Stimulated activated CD4-positive, alpha-beta T cell treated with anti-CD3 and anti-CD28 coated beads, Interleukin-15, amount 100 ng/mL, for 24 hours (primary cell): Measurements from ENCODE around the gene KLHL24.
"Not testable (repeated sequence)": the region's sequence is repeated elsewhere in the genome, so short reads cannot be mapped to it uniquely, and the experiment has no call there.

ENCODE experiments used
- DNase-seq: peaks from one replicate; pipeline ENCODE4 v3.0.0-alpha.2; 2020

The KLHL24 gene

DNA sequence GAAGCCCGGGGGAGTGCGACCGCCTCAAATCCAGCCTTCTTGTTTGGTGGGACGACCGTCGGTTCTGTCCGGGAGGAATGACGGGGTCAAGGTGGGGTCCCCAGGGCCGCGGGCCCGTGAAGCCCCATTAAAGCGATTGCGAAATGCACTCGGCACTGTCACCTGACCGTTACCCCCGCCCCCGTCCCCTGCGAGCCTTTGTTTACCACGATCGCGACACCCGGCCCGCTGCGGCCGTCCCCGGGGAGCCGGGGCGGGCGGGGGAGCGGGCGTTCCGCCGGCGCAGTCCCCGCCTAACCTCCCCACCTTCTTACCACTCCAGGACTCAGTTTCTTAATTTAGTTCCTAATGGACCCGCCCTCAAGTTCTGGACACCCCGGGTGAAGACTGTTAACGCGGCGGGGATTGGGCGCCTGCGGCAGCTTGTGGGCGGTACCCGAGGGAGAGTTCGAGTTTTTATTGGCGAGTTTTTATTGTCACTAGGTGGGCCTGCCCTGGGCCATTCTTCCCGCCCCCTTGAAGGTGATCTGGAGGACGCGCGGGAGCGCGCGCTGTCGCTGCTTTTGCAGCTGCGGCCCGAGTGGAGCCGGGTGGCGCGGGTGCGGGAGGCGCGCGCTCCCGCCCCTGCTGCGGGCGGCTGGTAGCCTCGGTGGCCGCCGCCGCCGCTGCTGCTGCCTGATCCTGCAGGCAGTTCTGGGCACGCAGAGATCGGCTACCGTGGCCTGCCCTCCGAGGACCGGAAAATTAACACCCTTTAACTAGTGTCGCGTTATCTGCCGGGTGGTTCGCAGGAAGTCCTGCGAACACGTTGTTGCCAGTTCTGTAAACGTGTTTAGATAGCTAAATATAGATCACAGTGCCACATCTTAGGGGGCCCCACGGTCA, 1.0 kb downstream of the KLHL24 start:
- peak; percentile 96 for DNase-seq

DNA sequence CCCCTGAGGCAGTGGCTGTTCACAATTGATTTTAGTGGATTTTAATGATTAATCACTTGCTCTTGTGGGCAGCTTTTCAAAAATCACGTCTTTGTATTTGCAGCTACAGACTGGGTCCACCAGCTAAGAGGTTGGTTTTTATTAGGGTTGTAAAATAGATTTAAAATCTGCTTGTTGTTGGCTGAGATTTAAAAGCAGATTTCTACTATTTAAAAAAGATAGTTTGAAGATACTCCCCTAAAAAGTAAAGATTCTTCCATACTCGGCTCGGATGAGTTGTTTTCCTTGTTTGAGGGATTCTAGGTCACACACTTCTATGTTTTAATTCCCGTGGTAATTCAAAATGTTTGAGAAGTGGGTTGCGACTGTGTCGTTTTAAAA, 1.7 kb downstream of the KLHL24 start:
- no peak for DNase-seq

DNA sequence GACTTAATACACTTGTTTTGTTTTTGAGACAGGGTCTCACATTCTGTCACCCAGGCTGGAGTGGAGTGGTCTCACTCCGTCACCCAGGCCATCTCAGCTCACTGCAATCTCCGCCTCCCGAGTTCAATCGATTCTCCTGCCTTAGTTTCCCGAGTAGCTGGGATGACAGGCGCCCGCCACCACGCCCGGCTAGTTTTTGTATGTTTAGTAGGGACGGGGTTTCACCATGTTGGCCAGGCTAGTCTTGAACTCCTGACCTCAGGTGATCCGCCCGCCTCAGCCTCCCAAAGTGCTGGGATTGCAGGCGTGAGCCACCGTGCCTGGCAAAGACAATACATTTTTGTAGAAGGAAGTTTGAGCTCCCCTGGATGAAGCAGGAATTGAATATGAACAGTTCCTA, 2.2 kb downstream of the KLHL24 start:
- not testable (repeated sequence) for DNase-seq

- DNase-seq, result no peak
Observed at GRCh38 chr3:183638101-183638852, 2.9 kb downstream of the KLHL24 start.

- not testable (repeated sequence) for DNase-seq
Observed at GRCh38 chr3:183640635-183641034, 5.2 kb downstream of the KLHL24 start.

- DNase-seq, result no peak
Observed at GRCh38 chr3:183641882-183642281, 6.5 kb downstream of the KLHL24 start.

DNA sequence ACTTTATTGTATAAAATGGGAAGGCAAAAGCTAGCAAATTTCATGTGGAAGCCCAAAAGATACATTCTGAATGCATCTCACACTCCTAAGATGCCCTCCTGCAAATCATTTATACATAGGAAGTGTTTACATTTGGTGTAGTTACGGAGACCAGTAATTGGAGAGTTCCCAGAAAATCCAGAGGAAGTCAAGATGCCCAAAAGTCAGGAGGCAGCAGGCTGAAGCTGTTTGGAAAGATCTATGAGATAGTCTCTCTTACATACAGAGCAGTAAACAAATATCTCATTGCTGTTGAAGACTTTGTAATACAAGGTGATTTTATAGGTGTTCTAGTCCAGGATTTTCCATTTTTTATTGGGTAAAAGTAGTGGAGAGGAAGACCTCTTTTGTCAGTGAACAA, 8.8 kb downstream of the KLHL24 start:
- DNase-seq, result no peak

DNA sequence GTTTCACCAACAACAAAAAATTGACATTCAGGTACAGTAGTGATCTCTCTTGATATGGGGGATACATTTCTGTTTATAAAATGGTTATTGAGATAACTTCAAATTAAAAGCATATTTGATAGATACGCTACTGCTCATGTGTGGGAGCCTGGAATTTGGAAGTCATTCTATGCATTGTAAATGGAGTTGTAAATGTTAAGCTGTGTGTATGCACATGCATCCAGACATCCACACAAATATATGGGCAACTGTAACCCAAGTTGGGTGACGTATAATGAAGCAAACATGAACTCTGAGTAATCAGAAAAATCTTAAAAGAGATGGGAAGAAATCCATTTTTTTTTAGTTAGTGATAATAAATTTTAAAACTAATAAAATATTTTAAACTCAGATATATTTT, 9.8 kb downstream of the KLHL24 start:
- no peak for DNase-seq

- DNase-seq, result no peak
Observed at GRCh38 chr3:183650554-183650953, 15.1 kb downstream of the KLHL24 start.

GRCh38 chr3:183653209-183654064, 18.0 kb downstream of the KLHL24 start:
- DNase-seq, result no peak

DNA sequence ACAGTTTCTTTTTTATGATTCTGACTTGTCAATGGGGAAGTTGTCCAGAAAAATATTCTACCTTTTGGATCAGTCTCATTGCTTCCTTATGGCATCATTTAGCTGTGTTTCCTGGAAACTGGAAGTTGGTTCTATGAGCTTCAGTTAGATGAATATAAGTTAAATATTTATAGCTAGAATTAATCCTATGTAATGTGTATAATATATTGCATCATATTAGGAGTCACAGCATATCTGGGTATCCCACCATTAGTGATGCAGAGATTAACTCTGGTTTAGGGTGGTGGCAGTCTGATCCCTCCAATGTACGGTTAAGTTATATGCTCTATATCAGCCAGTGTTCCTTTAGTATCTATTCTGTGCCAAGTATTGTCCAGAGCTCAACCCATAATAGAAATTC, 19.3 kb downstream of the KLHL24 start:
- DNase-seq, result no peak

DNA sequence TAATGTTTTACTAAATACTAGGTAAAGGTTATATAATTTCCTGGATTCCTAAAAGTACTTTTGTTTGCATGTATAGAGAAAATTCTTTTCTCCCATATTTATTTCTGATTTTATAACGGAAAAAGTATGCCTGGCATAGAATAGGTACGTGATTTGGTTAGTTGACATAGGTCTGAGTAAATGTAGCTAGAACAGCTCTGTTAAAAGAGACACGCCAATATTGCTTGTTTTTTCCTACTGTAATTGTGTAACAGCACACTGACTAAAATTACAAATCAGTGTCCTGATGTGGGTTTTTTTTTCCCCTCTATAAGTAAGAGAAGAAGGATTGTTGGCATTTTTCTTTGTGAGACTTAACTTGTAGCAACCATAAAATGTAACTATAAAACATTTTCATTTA, 26.7 kb downstream of the KLHL24 start:
- no peak for DNase-seq

GRCh38 chr3:183664913-183665381, 29.5 kb downstream of the KLHL24 start:
- DNase-seq, result no peak

- DNase-seq, result no peak
Observed at GRCh38 chr3:183680061-183680460, 44.6 kb downstream of the KLHL24 start.

DNA sequence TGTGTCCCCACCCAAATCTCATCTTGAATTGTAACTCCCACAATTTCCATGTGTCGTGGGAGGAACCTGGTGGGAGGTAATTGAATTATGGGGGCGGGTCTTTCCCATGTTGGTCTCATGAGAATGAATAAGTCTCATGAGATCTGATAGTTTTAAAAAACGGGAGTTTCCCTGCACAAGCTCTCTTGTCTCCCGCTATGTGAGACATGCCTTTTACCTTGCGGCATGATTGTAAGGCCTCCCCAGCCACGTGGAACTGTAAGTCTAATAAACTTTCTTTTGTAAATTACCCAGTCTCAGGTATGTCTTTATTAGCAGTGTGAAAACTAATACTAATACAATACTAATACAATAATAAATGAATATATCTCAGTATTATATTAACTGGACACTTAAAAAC, 52.3 kb downstream of the KLHL24 start:
- no peak for DNase-seq

GRCh38 chr3:183688874-183689273, 53.5 kb downstream of the KLHL24 start:
- no peak for DNase-seq

DNA sequence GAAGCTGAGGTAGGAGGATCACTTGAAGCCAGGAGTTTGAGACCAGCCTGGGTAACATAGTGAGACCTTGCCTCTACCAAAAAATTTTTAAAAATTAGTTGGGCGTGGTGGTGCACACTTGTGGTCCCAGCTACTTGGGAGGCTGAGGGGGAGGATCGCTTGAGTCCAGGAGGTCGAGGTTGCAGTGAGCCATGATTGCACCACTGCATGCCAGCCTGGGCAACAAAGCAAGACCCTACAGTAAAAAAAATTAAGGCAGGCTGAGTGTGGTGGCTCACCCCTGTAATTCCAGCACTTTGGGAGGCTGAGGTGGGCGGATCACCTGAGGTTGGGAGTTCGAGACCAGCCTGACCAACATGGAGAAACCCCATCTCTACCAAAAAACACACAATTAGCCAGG, 54.2 kb downstream of the KLHL24 start:
- not testable (repeated sequence) for DNase-seq

- DNase-seq, result no peak
Observed at GRCh38 chr3:183690402-183690995, 55.1 kb downstream of the KLHL24 start.

- no peak for DNase-seq
Observed at GRCh38 chr3:183692436-183692835, 57.0 kb downstream of the KLHL24 start.

DNA sequence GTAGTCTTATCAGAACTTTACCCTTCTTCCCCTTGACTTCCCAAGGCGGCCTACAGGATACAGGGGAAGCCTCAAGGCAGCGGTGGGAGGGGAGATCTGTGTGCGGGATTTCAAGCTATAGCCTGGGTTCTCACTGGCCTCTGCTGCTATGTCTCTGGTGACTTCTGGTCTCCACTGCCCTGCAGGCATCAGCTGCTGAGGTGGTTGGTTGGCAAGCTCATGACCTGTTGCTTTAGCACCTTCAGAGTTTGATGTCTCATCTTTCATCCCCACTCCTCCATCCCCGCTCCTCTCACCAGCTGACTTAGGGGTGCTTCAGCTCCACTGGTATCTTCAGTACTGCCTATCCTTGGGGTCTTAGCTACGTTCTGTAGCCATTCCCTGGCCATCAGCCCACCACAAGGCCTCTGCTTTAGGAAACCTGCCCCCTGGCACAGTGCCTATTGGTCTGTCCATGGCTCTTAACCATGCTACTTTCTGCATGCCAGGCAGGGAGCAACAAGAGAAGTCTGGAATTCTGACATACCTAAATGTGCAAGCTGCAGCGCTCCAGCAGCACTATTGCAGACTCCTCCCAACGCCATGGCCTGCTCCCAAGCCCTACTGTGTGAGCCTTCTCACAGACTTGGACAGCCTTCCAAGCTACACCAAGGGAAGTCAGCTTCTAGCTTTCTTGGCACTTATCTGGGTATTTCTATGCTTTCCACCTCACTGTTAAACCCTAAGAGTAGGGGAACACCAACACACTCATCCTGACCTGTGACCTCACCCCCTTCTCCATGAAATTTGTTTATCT, 60.3 kb downstream of the KLHL24 start:
- DNase-seq, result no peak

- no peak for DNase-seq
Observed at GRCh38 chr3:183697123-183697609, 61.7 kb downstream of the KLHL24 start.
